ENCODE results near the gene NMRK1.

The NMRK1 gene

GRCh38 chr9:75063556-75064305, 24.2 kb downstream of the NMRK1 start:
- no peak for DNase-seq (ENCODE audit: low spot score)

- DNase-seq (ENCODE audit: low spot score), result no peak
Measured at GRCh38 chr9:75061169-75061568, 26.8 kb downstream of the NMRK1 start.

GRCh38 chr9:75054368-75055001, 33.5 kb downstream of the NMRK1 start:
- DNase-seq (ENCODE audit: low spot score), result no peak

GRCh38 chr9:75053869-75054268, 34.1 kb downstream of the NMRK1 start:
- no peak for DNase-seq (ENCODE audit: low spot score)

GRCh38 chr9:75051285-75051684, 36.7 kb downstream of the NMRK1 start:
- no peak for DNase-seq (ENCODE audit: low spot score)

GRCh38 chr9:75047506-75047905, 40.4 kb downstream of the NMRK1 start:
- no peak for DNase-seq (ENCODE audit: low spot score)

- DNase-seq (ENCODE audit: low spot score), result no peak
Measured at GRCh38 chr9:75046725-75047345, 41.1 kb downstream of the NMRK1 start.

- no peak for DNase-seq (ENCODE audit: low spot score)
Measured at GRCh38 chr9:75041041-75041440, 46.9 kb downstream of the NMRK1 start.

- no peak for DNase-seq (ENCODE audit: low spot score)
Measured at GRCh38 chr9:75039801-75040200, 48.2 kb downstream of the NMRK1 start.

- no peak for DNase-seq (ENCODE audit: low spot score)
Measured at GRCh38 chr9:75039009-75039408, 48.9 kb downstream of the NMRK1 start.

GRCh38 chr9:75036793-75037192, 51.2 kb downstream of the NMRK1 start:
- DNase-seq (ENCODE audit: low spot score), result no peak

GRCh38 chr9:75033791-75034473, 54.0 kb downstream of the NMRK1 start:
- DNase-seq (ENCODE audit: low spot score), result no peak

- DNase-seq (ENCODE audit: low spot score), result peak; percentile 56
Measured at GRCh38 chr9:75027187-75028107, 60.5 kb downstream of the NMRK1 start.

- no peak for DNase-seq (ENCODE audit: low spot score)
Measured at GRCh38 chr9:75023846-75024245, 64.1 kb downstream of the NMRK1 start.

GRCh38 chr9:75019654-75020053, 68.3 kb downstream of the NMRK1 start:
- no peak for DNase-seq (ENCODE audit: low spot score)

- no peak for DNase-seq (ENCODE audit: low spot score)
Measured at GRCh38 chr9:75019022-75019421, 68.9 kb downstream of the NMRK1 start.

- no peak for DNase-seq (ENCODE audit: low spot score)
Measured at GRCh38 chr9:75017378-75017777, 70.6 kb downstream of the NMRK1 start.

- DNase-seq (ENCODE audit: low spot score), result no peak
Measured at GRCh38 chr9:75013735-75014134, 74.2 kb downstream of the NMRK1 start.

Data from SK-N-DZ (cell line).